ENCODE data around the gene KLHL29.

DNA sequence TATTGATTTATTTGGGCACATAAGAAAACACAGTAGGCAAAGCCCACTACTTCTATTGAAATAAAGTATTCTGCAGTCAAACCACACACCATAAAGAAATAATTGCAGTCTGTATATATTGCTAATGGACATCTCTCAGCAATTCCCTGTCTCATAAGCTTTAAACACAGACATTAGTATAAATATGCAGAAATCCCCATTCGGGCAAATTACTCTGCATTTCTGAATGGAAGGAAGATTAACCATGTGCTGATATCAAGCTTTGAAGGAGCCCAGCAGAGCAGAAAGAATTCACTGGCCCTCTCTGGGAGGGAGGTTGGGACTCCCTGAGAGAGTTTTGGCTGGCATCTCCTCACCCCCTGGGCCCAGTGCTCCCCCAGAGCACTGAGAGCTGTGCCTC, 272.4 kb downstream of the KLHL29 start:
- TF ChIP-seq, protein P1, sequence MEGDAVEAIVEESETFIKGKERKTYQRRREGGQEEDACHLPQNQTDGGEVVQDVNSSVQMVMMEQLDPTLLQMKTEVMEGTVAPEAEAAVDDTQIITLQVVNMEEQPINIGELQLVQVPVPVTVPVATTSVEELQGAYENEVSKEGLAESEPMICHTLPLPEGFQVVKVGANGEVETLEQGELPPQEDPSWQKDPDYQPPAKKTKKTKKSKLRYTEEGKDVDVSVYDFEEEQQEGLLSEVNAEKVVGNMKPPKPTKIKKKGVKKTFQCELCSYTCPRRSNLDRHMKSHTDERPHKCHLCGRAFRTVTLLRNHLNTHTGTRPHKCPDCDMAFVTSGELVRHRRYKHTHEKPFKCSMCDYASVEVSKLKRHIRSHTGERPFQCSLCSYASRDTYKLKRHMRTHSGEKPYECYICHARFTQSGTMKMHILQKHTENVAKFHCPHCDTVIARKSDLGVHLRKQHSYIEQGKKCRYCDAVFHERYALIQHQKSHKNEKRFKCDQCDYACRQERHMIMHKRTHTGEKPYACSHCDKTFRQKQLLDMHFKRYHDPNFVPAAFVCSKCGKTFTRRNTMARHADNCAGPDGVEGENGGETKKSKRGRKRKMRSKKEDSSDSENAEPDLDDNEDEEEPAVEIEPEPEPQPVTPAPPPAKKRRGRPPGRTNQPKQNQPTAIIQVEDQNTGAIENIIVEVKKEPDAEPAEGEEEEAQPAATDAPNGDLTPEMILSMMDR (IDR thresholded peaks at IDR 0.05; ENCODE audit: insufficient read depth, low read length), result no peak
- TF ChIP-seq, protein P2, sequence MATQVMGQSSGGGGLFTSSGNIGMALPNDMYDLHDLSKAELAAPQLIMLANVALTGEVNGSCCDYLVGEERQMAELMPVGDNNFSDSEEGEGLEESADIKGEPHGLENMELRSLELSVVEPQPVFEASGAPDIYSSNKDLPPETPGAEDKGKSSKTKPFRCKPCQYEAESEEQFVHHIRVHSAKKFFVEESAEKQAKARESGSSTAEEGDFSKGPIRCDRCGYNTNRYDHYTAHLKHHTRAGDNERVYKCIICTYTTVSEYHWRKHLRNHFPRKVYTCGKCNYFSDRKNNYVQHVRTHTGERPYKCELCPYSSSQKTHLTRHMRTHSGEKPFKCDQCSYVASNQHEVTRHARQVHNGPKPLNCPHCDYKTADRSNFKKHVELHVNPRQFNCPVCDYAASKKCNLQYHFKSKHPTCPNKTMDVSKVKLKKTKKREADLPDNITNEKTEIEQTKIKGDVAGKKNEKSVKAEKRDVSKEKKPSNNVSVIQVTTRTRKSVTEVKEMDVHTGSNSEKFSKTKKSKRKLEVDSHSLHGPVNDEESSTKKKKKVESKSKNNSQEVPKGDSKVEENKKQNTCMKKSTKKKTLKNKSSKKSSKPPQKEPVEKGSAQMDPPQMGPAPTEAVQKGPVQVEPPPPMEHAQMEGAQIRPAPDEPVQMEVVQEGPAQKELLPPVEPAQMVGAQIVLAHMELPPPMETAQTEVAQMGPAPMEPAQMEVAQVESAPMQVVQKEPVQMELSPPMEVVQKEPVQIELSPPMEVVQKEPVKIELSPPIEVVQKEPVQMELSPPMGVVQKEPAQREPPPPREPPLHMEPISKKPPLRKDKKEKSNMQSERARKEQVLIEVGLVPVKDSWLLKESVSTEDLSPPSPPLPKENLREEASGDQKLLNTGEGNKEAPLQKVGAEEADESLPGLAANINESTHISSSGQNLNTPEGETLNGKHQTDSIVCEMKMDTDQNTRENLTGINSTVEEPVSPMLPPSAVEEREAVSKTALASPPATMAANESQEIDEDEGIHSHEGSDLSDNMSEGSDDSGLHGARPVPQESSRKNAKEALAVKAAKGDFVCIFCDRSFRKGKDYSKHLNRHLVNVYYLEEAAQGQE (IDR thresholded peaks at IDR 0.05; ENCODE audit: insufficient replicate concordance, low read depth), result no peak

Data from HL-60 (cell line).